ENCODE data around the gene OR13C2.
"Not testable (repeated sequence)": the region's sequence is repeated elsewhere in the genome, so short reads cannot be mapped to it uniquely, and the experiment has no call there.

Gene OR13C2

GRCh38 chr9:104605527-104605926, at the start of gene OR13C2:
Gene OR13C2, minus strand, starts transcription at chr9:104605627. Its CDS starts 0 bp downstream, at chr9:104605627.
- not testable (repeated sequence) for DNase-seq (ENCODE audit: extremely low read depth, low read depth); H3K4me3 ChIP-seq (replicated peaks; ENCODE audit: low read depth, low read length)

GRCh38 chr9:104635456-104635855, 30.0 kb upstream of the OR13C2 start:
- TF ChIP-seq CTCF (IDR thresholded peaks at IDR 0.05; ENCODE audit: low read depth, low read length, missing control alignments): no peak
- no peak overlapping the region for H3K4me3 ChIP-seq (replicated peaks; ENCODE audit: low read depth, low read length)
- no peak for DNase-seq (ENCODE audit: extremely low read depth, low read depth)

GRCh38 chr9:104633976-104634520, 28.6 kb upstream of the OR13C2 start:
- TF ChIP-seq CTCF (IDR thresholded peaks at IDR 0.05; ENCODE audit: low read depth, low read length, missing control alignments): no peak
- no peak for DNase-seq (ENCODE audit: extremely low read depth, low read depth)
- H3K4me3 ChIP-seq (replicated peaks; ENCODE audit: low read depth, low read length): no peak overlapping the region

- not testable (repeated sequence) for DNase-seq (ENCODE audit: extremely low read depth, low read depth)
Measured at GRCh38 chr9:104625964-104626363, 20.5 kb upstream of the OR13C2 start.

GRCh38 chr9:104618104-104618503, 12.7 kb upstream of the OR13C2 start, which contains the start of gene OR13C9:
Gene OR13C9, minus strand, starts transcription at chr9:104618204. Its CDS starts 0 bp downstream, at chr9:104618204.
- H3K4me3 ChIP-seq (replicated peaks; ENCODE audit: low read depth, low read length): no peak within 1 kb of the TSS
- no peak for TF ChIP-seq CTCF (IDR thresholded peaks at IDR 0.05; ENCODE audit: low read depth, low read length, missing control alignments)
- no peak for DNase-seq (ENCODE audit: extremely low read depth, low read depth)

More at GRCh38 chr9:104625964-104626363, 20.5 kb upstream of the OR13C2 start:
- H3K4me3 ChIP-seq (replicated peaks; ENCODE audit: low read depth, low read length): not testable (repeated sequence)

DNA sequence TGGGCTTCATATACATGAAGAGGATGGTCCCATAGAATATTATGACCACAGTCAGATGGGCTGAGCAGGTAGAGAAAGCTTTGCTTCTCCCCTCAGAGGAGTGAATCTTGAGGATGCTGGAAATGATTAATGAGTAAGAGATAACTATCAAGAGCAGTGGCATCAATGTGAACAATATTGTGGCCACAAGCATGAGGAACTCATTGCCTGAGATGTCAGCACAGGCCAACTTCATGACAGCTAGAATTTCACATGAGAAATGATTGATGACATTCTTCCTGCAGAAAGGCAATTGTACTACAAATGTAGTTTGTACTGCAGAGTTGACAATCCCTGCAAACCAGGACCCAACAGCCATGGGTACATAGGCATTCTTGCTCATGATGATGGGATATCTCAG, 12.0 kb upstream of the OR13C2 start:
- H3K4me3 ChIP-seq (replicated peaks; ENCODE audit: low read depth, low read length): no peak overlapping the region
- TF ChIP-seq CTCF (IDR thresholded peaks at IDR 0.05; ENCODE audit: low read depth, low read length, missing control alignments): no peak
- no peak for DNase-seq (ENCODE audit: extremely low read depth, low read depth)

- no peak overlapping the region for H3K4me3 ChIP-seq (replicated peaks; ENCODE audit: low read depth, low read length)
- DNase-seq (ENCODE audit: extremely low read depth, low read depth): no peak
- no peak for TF ChIP-seq CTCF (IDR thresholded peaks at IDR 0.05; ENCODE audit: low read depth, low read length, missing control alignments)
Measured at GRCh38 chr9:104611213-104611612, 5.8 kb upstream of the OR13C2 start.

DNA sequence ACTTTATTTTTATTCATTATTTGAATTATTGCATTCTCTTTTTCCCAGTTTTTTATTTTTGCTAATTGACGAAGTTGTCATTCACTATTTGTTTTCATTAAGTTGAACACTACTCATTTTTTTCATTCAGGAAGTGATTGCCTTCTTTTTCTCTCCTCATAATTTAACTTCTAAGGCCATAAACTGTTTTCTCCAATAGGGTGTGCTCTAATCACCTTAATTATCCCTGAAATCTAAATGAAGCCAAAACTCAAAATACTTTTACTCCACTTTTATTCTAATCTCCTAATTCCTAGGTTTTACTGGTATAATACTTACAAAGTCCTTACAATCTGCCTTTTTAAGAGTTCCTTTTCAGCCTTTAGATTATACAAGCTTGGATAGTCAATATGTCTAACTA, 2.9 kb upstream of the OR13C2 start:
- DNase-seq (ENCODE audit: extremely low read depth, low read depth): no peak
- TF ChIP-seq CTCF (IDR thresholded peaks at IDR 0.05; ENCODE audit: low read depth, low read length, missing control alignments): no peak
- no peak overlapping the region for H3K4me3 ChIP-seq (replicated peaks; ENCODE audit: low read depth, low read length)

Data from HFF-Myc (cell line).